HepG2 (cell line): Measurements from ENCODE around the gene LIN7A. TPM values are rescaled to one million over a fixed set of nuclear protein-coding genes. Genes with fewer than 3 reads are reported as not detected.

Experiments
- ARNTL ChIP-seq: sonication (generic); formaldehyde crosslinking; IDR thresholded peaks from 2 replicates; pipeline ENCODE4 v1.4.0; 2020; ENCODE audit warnings: mild to moderate bottlenecking, missing genetic modification reagents
- ATM ChIP-seq: fragments of 450-650 bp; IDR thresholded peaks from 2 replicates; pipeline ENCODE4 v1.7.1; 2017; ENCODE audit warnings: mild to moderate bottlenecking, borderline replicate concordance
- CREBL2 ChIP-seq: sonication (generic); formaldehyde crosslinking; IDR thresholded peaks from 2 replicates; pipeline ENCODE4 v1.8.1; 2023; ENCODE audit warnings: missing genetic modification reagents, mild to moderate bottlenecking, borderline replicate concordance
- GFI1 ChIP-seq: sonication (generic); formaldehyde crosslinking; IDR thresholded peaks from 2 replicates; pipeline ENCODE4 v1.5.0; 2020; ENCODE audit warnings: missing genetic modification reagents, mild to moderate bottlenecking, borderline replicate concordance
- JUND ChIP-seq: sonication (generic); formaldehyde crosslinking; IDR thresholded peaks from 2 replicates; pipeline ENCODE4 v1.8.0; 2022; ENCODE audit warnings: mild to moderate bottlenecking, missing genetic modification reagents
- MAFK ChIP-seq, 2 experiments: IDR thresholded peaks in 1 of 2; conservative IDR thresholded peaks in 1 of 2; 2 replicates each; pipeline ENCODE4 v1.6.1; 2011; ENCODE audit warnings: improper control_type of control experiment in 2 of 2, low read length in 2 of 2
- MED13 ChIP-seq: sonication (generic); formaldehyde crosslinking; IDR thresholded peaks from 2 replicates; pipeline ENCODE4 v1.5.0; 2020; ENCODE audit warnings: missing genetic modification reagents
- MZF1 ChIP-seq: sonication (generic); formaldehyde crosslinking; IDR thresholded peaks from 2 replicates; pipeline ENCODE4 v1.8.1; 2023; ENCODE audit warnings: mild to moderate bottlenecking, missing genetic modification reagents, borderline replicate concordance
- NRL ChIP-seq: sonication (generic); formaldehyde crosslinking; IDR thresholded peaks from 2 replicates; pipeline ENCODE4 v1.5.0; 2020; ENCODE audit warnings: missing genetic modification reagents, mild to moderate bottlenecking, moderate library complexity, borderline replicate concordance
- SP1 ChIP-seq, 2 experiments: fragments of 450-650 bp in 1 of 2; sonication (generic) in 1 of 2; formaldehyde crosslinking in 1 of 2; IDR thresholded peaks; 2 replicates each; pipeline versions ENCODE4 v1.4.0 to v1.6.1; 2016 to 2020; ENCODE audit warnings: missing genetic modification reagents in 1 of 2
- ZFP36L1 ChIP-seq: sonication (generic); formaldehyde crosslinking; IDR thresholded peaks from 2 replicates; pipeline ENCODE4 v1.8.0; 2022; ENCODE audit warnings: mild to moderate bottlenecking, missing genetic modification reagents, moderate library complexity
- ZNF205 ChIP-seq: IDR thresholded peaks from 2 replicates; pipeline ENCODE4 v1.6.1; 2018; ENCODE audit warnings: missing biosample characterization, missing genetic modification reagents
- ZNF263 ChIP-seq: sonication (generic); formaldehyde crosslinking; IDR thresholded peaks from 2 replicates; pipeline ENCODE4 v1.4.0; 2020; ENCODE audit warnings: missing genetic modification reagents
- ZNF382 ChIP-seq: sonication (generic); formaldehyde crosslinking; IDR thresholded peaks from 2 replicates; pipeline ENCODE4 v1.5.0; 2020; ENCODE audit warnings: missing genetic modification reagents, mild to moderate bottlenecking, borderline replicate concordance
- ZNF839 ChIP-seq: sonication (generic); formaldehyde crosslinking; IDR thresholded peaks from 2 replicates; pipeline ENCODE4 v1.4.0; 2020; ENCODE audit warnings: missing genetic modification reagents, mild to moderate bottlenecking, borderline replicate concordance
- polyA plus RNA-seq, 8 experiments: library from polyadenylated mRNA; depleted of rRNA in 3 of 8; stranded (reverse) in 7 of 8; unstranded in 1 of 8; fragments of >200 nt; fragmentation: Illumina TruSeq in 4 of 8; extraction: Trizol in 4 of 8; gene quantifications; 2 replicates each; pipeline versions ENCODE4 v1.2.1 to v1.2.3, GENCODE V29; 2011 to 2016; ENCODE audit warnings: low read depth in 4 of 8, missing spikeins in 1 of 8, mixed read lengths in 1 of 8; ENCODE audit not compliant: insufficient read depth in 1 of 8
- total RNA-seq, 5 experiments: library from RNA; depleted of rRNA; stranded (reverse); fragments of >200 nt; fragmentation: Illumina TruSeq; extraction: Trizol; gene quantifications; 2 replicates each; pipeline ENCODE4 v1.2.3, GENCODE V29; 2016; ENCODE audit warnings: low read depth in 1 of 5
- TF ChIP-seq, protein P1 (sequence below): sonication (generic); formaldehyde crosslinking; IDR thresholded peaks from 2 replicates; pipeline ENCODE4 v1.4.0; 2020; ENCODE audit warnings: mild to moderate bottlenecking, missing genetic modification reagents
- TF ChIP-seq, protein P2 (sequence below): sonication (generic); formaldehyde crosslinking; conservative IDR thresholded peaks from 2 replicates; pipeline ENCODE4 v1.4.0; 2020; ENCODE audit warnings: missing genetic modification reagents
- TF ChIP-seq, protein P3 (sequence below): IDR thresholded peaks from 2 replicates; pipeline ENCODE4 v1.6.1; 2016; ENCODE audit warnings: low read depth, borderline replicate concordance
- TF ChIP-seq, protein P4 (sequence below): sonication (generic); formaldehyde crosslinking; IDR thresholded peaks from 2 replicates; pipeline ENCODE4 v1.4.0; 2020; ENCODE audit warnings: missing genetic modification reagents, mild to moderate bottlenecking, borderline replicate concordance
- TF ChIP-seq, protein P5 (sequence below): sonication (generic); formaldehyde crosslinking; IDR thresholded peaks from 2 replicates; pipeline ENCODE4 v1.8.0; 2022; ENCODE audit warnings: mild to moderate bottlenecking, missing genetic modification reagents, moderate library complexity

LIN7A gene
- total and polyA plus RNA-seq, 2 of the 13 experiments (the other 11 are each of a cell fraction or from before 2014, with no cell fraction given): 18.5 to 19.2 TPM

DNA sequence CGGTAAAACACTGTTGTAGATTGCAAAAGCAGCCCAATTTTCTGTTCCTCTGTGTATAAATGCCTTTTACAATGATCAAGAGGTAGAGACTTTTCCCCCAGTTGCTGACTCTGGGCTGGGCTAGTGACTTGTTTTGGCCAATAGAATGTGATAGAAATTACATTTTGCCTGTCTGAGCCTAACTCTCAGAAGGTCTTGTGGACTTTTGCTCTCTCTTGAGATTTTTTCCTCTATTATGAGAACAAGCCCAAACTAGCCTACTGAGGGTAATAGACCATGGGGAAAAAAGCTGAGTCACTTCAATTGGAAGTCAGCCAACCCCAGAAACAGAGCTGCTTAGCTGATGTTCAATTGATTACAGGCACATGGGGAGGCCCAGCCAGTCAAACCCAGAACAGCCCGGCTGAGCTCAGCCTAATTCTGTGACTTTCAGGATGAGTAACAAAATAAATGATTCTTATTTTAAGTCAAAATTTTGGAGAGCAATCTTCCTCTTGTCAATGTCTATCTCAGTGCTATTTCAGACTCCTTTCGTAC is 159.7 kb downstream of the LIN7A start (continued):
- TF ChIP-seq, protein P1, sequence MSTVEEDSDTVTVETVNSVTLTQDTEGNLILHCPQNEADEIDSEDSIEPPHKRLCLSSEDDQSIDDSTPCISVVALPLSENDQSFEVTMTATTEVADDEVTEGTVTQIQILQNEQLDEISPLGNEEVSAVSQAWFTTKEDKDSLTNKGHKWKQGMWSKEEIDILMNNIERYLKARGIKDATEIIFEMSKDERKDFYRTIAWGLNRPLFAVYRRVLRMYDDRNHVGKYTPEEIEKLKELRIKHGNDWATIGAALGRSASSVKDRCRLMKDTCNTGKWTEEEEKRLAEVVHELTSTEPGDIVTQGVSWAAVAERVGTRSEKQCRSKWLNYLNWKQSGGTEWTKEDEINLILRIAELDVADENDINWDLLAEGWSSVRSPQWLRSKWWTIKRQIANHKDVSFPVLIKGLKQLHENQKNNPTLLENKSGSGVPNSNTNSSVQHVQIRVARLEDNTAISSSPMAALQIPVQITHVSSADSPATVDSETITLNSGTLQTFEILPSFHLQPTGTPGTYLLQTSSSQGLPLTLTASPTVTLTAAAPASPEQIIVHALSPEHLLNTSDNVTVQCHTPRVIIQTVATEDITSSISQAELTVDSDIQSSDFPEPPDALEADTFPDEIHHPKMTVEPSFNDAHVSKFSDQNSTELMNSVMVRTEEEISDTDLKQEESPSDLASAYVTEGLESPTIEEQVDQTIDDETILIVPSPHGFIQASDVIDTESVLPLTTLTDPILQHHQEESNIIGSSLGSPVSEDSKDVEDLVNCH (CRISPR knock-in tag): no peak
- TF ChIP-seq ATM (no peak), JUND (CRISPR knock-in tag) (no peak), ZFP36L1 (CRISPR knock-in tag) (no peak), GFI1 (CRISPR knock-in tag) (peak; percentile 84), ZNF382 (no peak), MED13 (CRISPR knock-in tag) (0 out of 2 replicates have a peak, but pooled peaks have one; percentile 62), ZNF205 (no peak), ARNTL (no peak), ZNF839 (CRISPR knock-in tag) (no peak), MZF1 (CRISPR knock-in tag) (no peak), SP1 (IDR thresholded peaks at IDR 0.05) (no peak), SP1 (CRISPR knock-in tag; IDR thresholded peaks at IDR 0.05) (no peak), CREBL2 (CRISPR knock-in tag) (no peak), ZNF263 (CRISPR knock-in tag) (no peak), NRL (CRISPR knock-in tag) (no peak), MAFK (conservative IDR thresholded peaks at IDR 0.05 in 1 of 2, IDR thresholded peaks at IDR 0.05 in 1 of 2; ENCODE audit: low read length in 2 of 2) (peak; percentile 94 to 99)
- TF ChIP-seq, protein P2, sequence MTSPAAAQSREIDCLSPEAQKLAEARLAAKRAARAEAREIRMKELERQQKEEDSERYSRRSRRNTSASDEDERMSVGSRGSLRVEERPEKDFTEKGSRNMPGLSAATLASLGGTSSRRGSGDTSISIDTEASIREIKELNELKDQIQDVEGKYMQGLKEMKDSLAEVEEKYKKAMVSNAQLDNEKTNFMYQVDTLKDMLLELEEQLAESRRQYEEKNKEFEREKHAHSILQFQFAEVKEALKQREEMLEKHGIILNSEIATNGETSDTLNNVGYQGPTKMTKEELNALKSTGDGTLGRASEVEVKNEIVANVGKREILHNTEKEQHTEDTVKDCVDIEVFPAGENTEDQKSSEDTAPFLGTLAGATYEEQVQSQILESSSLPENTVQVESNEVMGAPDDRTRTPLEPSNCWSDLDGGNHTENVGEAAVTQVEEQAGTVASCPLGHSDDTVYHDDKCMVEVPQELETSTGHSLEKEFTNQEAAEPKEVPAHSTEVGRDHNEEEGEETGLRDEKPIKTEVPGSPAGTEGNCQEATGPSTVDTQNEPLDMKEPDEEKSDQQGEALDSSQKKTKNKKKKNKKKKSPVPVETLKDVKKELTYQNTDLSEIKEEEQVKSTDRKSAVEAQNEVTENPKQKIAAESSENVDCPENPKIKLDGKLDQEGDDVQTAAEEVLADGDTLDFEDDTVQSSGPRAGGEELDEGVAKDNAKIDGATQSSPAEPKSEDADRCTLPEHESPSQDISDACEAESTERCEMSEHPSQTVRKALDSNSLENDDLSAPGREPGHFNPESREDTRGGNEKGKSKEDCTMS (CRISPR knock-in tag): no peak
- TF ChIP-seq, protein P3, sequence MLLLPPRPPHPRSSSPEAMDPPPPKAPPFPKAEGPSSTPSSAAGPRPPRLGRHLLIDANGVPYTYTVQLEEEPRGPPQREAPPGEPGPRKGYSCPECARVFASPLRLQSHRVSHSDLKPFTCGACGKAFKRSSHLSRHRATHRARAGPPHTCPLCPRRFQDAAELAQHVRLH (CRISPR knock-in tag): no peak
- TF ChIP-seq, protein P4, sequence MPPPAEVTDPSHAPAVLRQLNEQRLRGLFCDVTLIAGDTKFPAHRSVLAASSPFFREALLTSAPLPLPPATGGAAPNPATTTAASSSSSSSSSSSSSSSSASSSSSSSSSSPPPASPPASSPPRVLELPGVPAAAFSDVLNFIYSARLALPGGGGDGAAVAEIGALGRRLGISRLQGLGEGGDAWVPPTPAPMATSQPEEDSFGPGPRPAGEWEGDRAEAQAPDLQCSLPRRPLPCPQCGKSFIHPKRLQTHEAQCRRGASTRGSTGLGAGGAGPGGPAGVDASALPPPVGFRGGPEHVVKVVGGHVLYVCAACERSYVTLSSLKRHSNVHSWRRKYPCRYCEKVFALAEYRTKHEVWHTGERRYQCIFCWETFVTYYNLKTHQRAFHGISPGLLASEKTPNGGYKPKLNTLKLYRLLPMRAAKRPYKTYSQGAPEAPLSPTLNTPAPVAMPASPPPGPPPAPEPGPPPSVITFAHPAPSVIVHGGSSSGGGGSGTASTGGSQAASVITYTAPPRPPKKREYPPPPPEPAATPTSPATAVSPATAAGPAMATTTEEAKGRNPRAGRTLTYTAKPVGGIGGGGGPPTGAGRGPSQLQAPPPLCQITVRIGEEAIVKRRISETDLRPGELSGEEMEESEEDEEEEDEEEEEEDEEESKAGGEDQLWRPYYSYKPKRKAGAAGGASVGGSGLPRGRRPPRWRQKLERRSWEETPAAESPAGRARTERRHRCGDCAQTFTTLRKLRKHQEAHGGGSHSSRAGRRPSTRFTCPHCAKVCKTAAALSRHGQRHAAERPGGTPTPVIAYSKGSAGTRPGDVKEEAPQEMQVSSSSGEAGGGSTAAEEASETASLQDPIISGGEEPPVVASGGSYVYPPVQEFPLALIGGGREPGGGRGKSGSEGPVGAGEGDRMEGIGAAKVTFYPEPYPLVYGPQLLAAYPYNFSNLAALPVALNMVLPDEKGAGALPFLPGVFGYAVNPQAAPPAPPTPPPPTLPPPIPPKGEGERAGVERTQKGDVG (CRISPR knock-in tag): no peak
- TF ChIP-seq, protein P5, sequence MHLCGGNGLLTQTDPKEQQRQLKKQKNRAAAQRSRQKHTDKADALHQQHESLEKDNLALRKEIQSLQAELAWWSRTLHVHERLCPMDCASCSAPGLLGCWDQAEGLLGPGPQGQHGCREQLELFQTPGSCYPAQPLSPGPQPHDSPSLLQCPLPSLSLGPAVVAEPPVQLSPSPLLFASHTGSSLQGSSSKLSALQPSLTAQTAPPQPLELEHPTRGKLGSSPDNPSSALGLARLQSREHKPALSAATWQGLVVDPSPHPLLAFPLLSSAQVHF: no peak
